ENCODE data around the gene TMOD4. TPM values are rescaled to one million over a fixed set of nuclear protein-coding genes. Genes with fewer than 3 reads are reported as not detected.

Gene TMOD4
- total RNA-seq, 1 donor = 0.54 TPM

DNA sequence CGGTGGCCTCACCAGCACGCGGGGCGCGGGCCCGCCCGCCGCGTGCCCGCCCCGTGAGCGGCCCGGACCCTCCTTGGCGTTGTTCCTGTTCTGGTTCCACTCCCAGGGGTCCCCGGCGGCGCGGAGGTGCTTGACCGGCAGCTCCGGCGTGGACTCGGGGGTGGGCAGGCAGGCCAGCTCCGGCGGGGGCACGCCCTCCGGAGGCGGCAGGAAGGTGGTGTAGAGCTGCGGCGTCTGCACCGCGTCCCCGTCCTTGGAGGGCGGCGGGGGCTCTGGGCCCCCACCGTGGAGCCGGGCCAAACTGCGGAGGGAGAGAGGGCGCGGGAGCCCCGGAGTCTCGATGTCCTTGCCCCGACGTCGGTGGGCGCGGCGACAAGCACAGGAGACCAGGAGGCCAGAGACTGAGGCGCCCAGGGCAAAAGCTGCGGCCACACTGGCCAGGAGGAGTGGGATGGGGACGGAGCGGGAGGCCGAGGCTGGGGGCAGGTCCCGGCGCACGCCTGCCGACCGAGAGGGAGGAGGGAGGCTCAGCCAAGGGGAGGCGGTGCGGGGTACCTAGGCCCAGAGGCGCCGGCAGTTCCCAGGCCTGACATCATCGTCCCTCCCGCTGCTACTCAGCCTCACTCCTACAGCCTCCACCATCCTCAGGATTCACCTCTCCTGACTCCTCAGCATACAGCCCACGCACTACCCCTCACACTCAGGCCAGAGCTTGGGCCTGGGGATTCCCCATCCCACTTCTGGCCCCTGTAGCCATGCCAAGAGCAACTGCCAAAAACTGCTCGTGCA is 42.6 kb downstream of the TMOD4 start:
- TF ChIP-seq, protein P1, sequence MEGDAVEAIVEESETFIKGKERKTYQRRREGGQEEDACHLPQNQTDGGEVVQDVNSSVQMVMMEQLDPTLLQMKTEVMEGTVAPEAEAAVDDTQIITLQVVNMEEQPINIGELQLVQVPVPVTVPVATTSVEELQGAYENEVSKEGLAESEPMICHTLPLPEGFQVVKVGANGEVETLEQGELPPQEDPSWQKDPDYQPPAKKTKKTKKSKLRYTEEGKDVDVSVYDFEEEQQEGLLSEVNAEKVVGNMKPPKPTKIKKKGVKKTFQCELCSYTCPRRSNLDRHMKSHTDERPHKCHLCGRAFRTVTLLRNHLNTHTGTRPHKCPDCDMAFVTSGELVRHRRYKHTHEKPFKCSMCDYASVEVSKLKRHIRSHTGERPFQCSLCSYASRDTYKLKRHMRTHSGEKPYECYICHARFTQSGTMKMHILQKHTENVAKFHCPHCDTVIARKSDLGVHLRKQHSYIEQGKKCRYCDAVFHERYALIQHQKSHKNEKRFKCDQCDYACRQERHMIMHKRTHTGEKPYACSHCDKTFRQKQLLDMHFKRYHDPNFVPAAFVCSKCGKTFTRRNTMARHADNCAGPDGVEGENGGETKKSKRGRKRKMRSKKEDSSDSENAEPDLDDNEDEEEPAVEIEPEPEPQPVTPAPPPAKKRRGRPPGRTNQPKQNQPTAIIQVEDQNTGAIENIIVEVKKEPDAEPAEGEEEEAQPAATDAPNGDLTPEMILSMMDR (IDR thresholded peaks at IDR 0.05; ENCODE audit: insufficient read depth, low read length) = no peak
- H3K4me3 ChIP-seq (ENCODE audit: low read depth, low read length) = no peak overlapping the region
- no peak for DNase-seq (ENCODE audit: low read depth)

DNA sequence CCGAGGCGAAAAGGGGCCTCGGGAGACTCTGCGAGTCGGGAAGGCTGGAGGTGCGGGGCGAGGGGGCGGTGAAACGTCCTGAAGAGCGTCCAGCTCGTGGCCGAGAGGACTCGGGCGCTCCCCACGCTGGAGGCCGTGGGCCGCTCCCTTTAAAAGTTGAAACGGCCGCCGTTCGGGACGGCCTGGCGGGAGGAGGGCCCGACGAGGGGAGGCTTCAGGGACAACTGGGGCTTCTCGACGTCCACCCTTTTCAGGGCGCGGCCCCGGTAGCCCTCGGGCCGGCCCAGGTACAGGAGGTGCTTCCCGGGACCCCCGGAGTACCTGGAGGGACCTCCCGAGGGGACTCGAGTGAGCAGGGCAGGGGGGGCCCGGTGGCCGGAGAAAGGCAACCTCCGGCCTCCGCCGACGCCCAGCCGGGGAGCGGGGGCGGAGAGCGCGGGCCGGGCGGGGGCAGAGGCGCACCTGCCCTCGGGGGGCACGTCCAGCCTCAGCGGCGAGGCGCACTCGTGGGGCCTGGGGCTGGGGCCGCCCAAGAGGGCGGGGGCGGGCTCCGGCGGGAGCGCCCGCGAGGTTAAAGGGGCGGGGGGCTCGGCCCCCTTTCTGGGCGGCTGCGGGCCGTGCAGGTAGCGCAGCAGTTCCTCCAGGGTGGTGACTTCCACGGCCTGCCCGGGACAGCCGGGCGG is 43.3 kb downstream of the TMOD4 start:
- DNase-seq (ENCODE audit: low read depth) = no peak
- TF ChIP-seq, protein P1 (IDR thresholded peaks at IDR 0.05; ENCODE audit: insufficient read depth, low read length) = no peak
- no peak overlapping the region for H3K4me3 ChIP-seq (ENCODE audit: low read depth, low read length)

DNA sequence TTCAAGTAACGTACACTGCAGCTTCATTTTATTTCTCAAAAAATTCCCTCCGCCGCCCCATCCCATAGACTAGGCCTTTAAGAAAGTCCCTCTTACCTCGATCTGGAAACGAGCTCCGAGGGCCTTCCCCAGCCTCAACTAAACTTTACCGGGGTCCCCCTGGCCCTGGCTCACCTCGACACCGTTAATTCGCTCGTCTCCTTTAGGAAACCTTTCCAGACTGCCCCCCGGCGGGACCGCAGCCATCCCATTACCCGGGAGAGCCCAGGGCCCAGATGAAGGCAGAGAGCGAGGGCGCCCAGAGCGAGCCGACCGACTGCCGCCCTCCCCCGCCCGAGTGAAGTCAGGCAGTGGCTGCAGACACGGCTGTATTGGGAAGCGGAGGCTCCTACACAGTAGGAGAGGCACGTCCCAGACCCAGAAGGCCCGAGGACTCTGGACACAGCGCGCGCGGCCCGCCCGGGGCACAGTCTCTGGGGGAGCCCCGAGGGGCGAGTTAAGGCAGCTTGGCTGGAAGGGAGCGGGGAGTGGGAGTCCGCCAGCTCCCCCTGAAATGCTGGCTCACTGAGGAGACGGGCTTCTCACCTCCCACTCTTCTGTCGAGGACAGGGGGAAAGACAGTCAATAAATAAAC is 44.0 kb downstream of the TMOD4 start:
- no peak for DNase-seq (ENCODE audit: low read depth)
- TF ChIP-seq, protein P1 (IDR thresholded peaks at IDR 0.05; ENCODE audit: insufficient read depth, low read length) = no peak
- H3K4me3 ChIP-seq (ENCODE audit: low read depth, low read length) = no peak overlapping the region

DNA sequence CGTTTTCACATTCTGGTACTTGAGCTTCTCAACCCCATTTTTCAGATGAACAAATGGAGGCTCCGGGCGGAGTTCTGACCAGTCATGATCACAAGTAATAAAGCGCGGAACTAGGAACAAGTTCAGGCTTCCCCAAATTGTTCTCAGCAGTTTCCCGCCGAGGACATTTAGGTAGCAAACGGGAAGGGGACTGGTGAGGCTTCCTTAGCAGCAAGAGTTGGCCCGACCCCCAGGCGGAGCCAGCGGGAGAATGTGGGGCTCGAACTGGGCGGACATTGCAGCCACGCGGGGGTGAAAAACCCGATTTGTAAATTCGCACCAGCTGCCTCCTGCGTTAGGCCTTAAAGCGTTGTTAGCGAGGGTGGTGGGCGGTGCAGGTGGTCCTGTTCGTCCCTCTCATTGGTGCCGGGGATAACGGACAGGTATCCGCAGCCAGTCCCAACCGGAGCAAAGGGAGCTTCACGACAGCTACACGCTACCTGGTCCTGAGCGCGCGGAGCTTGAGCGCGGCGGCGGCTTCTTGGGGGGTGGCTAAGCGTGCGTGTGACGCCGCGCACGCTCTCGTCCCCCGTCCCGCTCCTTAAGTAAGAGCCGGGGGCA is 44.7 kb downstream of the TMOD4 start:
- DNase-seq (ENCODE audit: low read depth) = peak; percentile 32
- TF ChIP-seq, protein P1 (IDR thresholded peaks at IDR 0.05; ENCODE audit: insufficient read depth, low read length) = no peak
- no peak overlapping the region for H3K4me3 ChIP-seq (ENCODE audit: low read depth, low read length)

DNA sequence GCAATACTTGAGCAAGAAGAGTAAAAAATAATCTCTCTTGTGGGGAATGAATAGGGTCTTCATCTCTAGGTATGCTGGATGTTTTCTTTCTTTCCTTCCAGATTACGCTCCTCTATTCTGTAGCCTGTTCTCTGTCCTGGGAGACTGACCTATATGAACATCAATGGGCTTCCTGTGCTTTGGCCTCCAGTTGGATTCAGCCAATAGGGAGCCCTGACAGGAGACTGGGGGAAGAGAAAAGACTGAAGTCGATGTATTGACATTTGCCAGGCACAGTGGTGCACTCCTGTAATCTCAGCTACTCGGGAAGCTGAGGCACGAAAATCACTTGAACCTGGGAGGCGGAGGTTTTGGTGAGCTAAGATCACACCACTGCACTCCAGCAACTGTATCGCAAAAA is 47.0 kb downstream of the TMOD4 start:
- TF ChIP-seq, protein P1 (IDR thresholded peaks at IDR 0.05; ENCODE audit: insufficient read depth, low read length) = no peak
- DNase-seq (ENCODE audit: low read depth) = no peak

DNA sequence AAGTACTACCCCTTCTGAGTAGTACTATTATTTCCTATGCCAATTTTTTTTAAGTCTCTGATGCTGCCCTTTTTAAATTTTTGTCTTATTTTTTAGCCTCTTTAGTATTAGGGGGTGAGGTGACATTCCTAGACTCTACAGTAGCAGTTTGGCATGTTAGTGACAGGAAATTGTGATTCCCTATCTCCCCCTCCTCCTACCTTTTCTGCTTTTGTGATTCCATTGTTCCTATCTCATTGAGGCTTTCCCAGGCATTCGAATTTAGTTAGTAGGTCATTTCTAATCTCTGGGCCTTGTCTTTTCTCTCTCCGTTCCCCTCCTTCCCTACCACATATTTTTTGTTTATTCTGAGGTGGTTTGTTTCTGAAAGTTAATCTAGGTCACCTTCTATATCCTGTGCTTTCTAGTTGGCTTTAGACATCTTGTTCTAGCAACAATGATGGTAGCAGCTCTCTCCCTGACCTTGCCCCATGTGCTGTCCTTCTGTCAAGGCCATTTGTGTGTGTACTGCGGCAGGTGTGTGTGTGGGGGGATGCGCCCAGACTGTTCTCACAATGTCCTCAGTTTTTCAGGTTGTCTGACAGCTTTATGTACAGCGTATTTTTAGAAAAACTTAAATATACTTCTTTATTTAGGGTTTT is 50.9 kb downstream of the TMOD4 start:
- no peak for DNase-seq (ENCODE audit: low read depth)
- no peak overlapping the region for H3K4me3 ChIP-seq (ENCODE audit: low read depth, low read length)
- TF ChIP-seq, protein P1 (IDR thresholded peaks at IDR 0.05; ENCODE audit: insufficient read depth, low read length) = no peak

More for the DNA sequence above, 47.0 kb downstream of the TMOD4 start:
- no peak overlapping the region for H3K4me3 ChIP-seq (ENCODE audit: low read depth, low read length)
